Karpas-422 (cell line): ENCODE data around the gene CTDNEP1. TPM values are rescaled to one million over a fixed set of nuclear protein-coding genes. Genes with fewer than 3 reads are reported as not detected.
A peak's percentile ranks its signal among the peaks of the same experiment; 100 is the strongest.

Experiments
- DNase-seq: peaks from one replicate; pipeline ENCODE4 v3.0.0-alpha.2; 2015
- H2AFZ ChIP-seq: fragments of 200-600 bp; sonication (generic); 2 replicates; pipeline ENCODE4 v1.6.1; 2014; ENCODE audit warnings: antibody characterized with exemption, low read length, mixed read lengths
- H3K27ac ChIP-seq: fragments of 200-600 bp; sonication (generic); 2 replicates; pipeline ENCODE4 v1.5.1; 2014; ENCODE audit warnings: mild to moderate bottlenecking, low read length, moderate library complexity
- H3K27me3 ChIP-seq: fragments of 200-600 bp; sonication (generic); 2 replicates; pipeline ENCODE4 v1.6.1; 2014; ENCODE audit warnings: low read length, mixed read lengths
- H3K36me3 ChIP-seq: fragments of 200-600 bp; sonication (generic); 2 replicates; pipeline ENCODE4 v1.6.1; 2014; ENCODE audit warnings: low read length, mixed read lengths; ENCODE audit not compliant: insufficient read depth
- H3K4me1 ChIP-seq: fragments of 200-600 bp; sonication (generic); 2 replicates; pipeline ENCODE4 v1.6.1; 2014; ENCODE audit warnings: mild to moderate bottlenecking, low read length, mixed read lengths
- H3K4me2 ChIP-seq: fragments of 200-600 bp; sonication (generic); 2 replicates; pipeline ENCODE4 v1.6.1; 2014; ENCODE audit warnings: low read length, low read depth, mild to moderate bottlenecking; ENCODE audit not compliant: poor library complexity, severe bottlenecking
- H3K4me3 ChIP-seq: fragments of 200-600 bp; sonication (generic); 2 replicates; pipeline ENCODE4 v1.5.1; 2014; ENCODE audit warnings: mild to moderate bottlenecking, antibody characterized with exemption, low read length, mixed read lengths
- H3K79me2 ChIP-seq: fragments of 200-600 bp; sonication (generic); 2 replicates; pipeline ENCODE4 v1.6.1; 2014; ENCODE audit warnings: mild to moderate bottlenecking, low read length, mixed read lengths
- H3K9ac ChIP-seq: fragments of 200-600 bp; sonication (generic); 2 replicates; pipeline ENCODE4 v1.6.0; 2014; ENCODE audit warnings: low read length
- H3K9me2 ChIP-seq: fragments of 200-600 bp; sonication (generic), shearing (Covaris generic); replicated peaks from 2 replicates; pipeline ENCODE4 v1.6.0; 2014; ENCODE audit warnings: mild to moderate bottlenecking, low read length, moderate library complexity; ENCODE audit not compliant: insufficient read depth
- H3K9me3 ChIP-seq: fragments of 300-700, 200-600 bp; sonication (generic); 2 replicates; pipeline ENCODE4 v1.6.1; 2014; ENCODE audit warnings: low read length, mixed read lengths
- H4K20me1 ChIP-seq: fragments of 200-600 bp; sonication (generic); 2 replicates; pipeline ENCODE4 v1.6.1; 2014; ENCODE audit warnings: mild to moderate bottlenecking, antibody characterized with exemption, low read length, low read depth; ENCODE audit not compliant: insufficient read depth
- total RNA-seq: library from RNA; depleted of rRNA; stranded (reverse); fragments of >200 nt; shearing (Covaris generic); gene quantifications from 2 replicates; pipeline ENCODE4 v1.2.3, GENCODE V29; 2014; ENCODE audit warnings: low replicate concordance

Gene CTDNEP1
- total RNA-seq, 1 experiment from 2014 or later, result 52.6 TPM

- Histone ChIP-seq H3K9ac (peak within 1 kb of the TSS; percentile 95), H2AFZ (peak within 1 kb of the TSS; percentile 80; the same call in 1 of the 2 replicates), H3K9me3 (no peaks in the 10 kb centered on the region), H3K9me2 (no peaks in the 10 kb centered on the region), H4K20me1 (peaks cover 10% of the 10 kb centered on the region; the same call in 1 of the 2 replicates), H3K27me3 (no peaks in the 10 kb centered on the region), H3K4me1 (peaks cover 74% of the 10 kb centered on the region), H3K79me2 (peaks cover 30% of the 10 kb centered on the region), H3K36me3 (peaks cover 8% of the 10 kb centered on the region; the same call in 1 of the 2 replicates), H3K4me2 (peak within 1 kb of the TSS; percentile 98), H3K27ac (peak within 1 kb of the TSS; percentile 87), H3K4me3 (peak within 1 kb of the TSS; percentile 88)
- DNase-seq, result peak; percentile 93
Observed at GRCh38 chr17:7219812-7220592, 31.5 kb downstream of the CTDNEP1 start, which contains the start of the genes ACADVL and DLG4. ACADVL (plus strand) TSS chr17:7219938; CDS start chr17:7219985, 47 bp downstream. DLG4 (minus strand) TSS chr17:7219836.

- DNase-seq, result no peak
- Histone ChIP-seq H3K9me2 (no peaks in the 10 kb centered on the region), H3K27me3 (no peaks in the 10 kb centered on the region), H4K20me1 (peaks cover 10% of the 10 kb centered on the region; the same call in 1 of the 2 replicates), H3K4me1 (peaks cover 78% of the 10 kb centered on the region), H3K9ac (peak overlapping the region; percentile 95), H3K9me3 (no peaks in the 10 kb centered on the region), H3K4me2 (peak overlapping the region; percentile 98), H3K27ac (peak overlapping the region; percentile 87), H3K4me3 (peak overlapping the region; percentile 88), H2AFZ (peak overlapping the region; percentile 80; the same call in 1 of the 2 replicates), H3K36me3 (peaks cover 8% of the 10 kb centered on the region; the same call in 1 of the 2 replicates), H3K79me2 (peaks cover 30% of the 10 kb centered on the region)
Observed at GRCh38 chr17:7219229-7219811, 32.2 kb downstream of the CTDNEP1 start.

- Histone ChIP-seq H3K9ac (peak overlapping the region; percentile 95; the same call in 1 of the 2 replicates), H3K79me2 (peaks cover 34% of the 10 kb centered on the region), H3K9me3 (no peaks in the 10 kb centered on the region), H3K9me2 (no peaks in the 10 kb centered on the region), H3K4me2 (peak overlapping the region; percentile 98), H3K27ac (peak overlapping the region; percentile 87), H4K20me1 (peaks cover 13% of the 10 kb centered on the region; the same call in 1 of the 2 replicates), H3K36me3 (peaks cover 8% of the 10 kb centered on the region; the same call in 1 of the 2 replicates), H2AFZ (no peak overlapping the region), H3K27me3 (no peaks in the 10 kb centered on the region), H3K4me3 (peak overlapping the region; percentile 88; the same call in 1 of the 2 replicates), H3K4me1 (peaks cover 82% of the 10 kb centered on the region)
- no peak for DNase-seq
Observed at GRCh38 chr17:7218758-7219157, 32.8 kb downstream of the CTDNEP1 start.

GRCh38 chr17:7218166-7218565 is 33.4 kb downstream of the CTDNEP1 start:
- H3K4me2 ChIP-seq, result peak overlapping the region; percentile 73
- DNase-seq, result no peak
- no peaks in the 10 kb centered on the region for H3K9me3 ChIP-seq
- H3K27me3 ChIP-seq, result no peaks in the 10 kb centered on the region
- H3K79me2 ChIP-seq, result peaks cover 40% of the 10 kb centered on the region
- peaks cover 4% of the 10 kb centered on the region; the same call in 1 of the 2 replicates for H3K36me3 ChIP-seq
- H3K9ac ChIP-seq, result peak overlapping the region; percentile 83
- H3K4me1 ChIP-seq, result peaks cover 84% of the 10 kb centered on the region
- H3K27ac ChIP-seq, result peak overlapping the region; percentile 87
- no peak overlapping the region for H2AFZ ChIP-seq
- H3K9me2 ChIP-seq, result no peaks in the 10 kb centered on the region
- H4K20me1 ChIP-seq, result peaks cover 19% of the 10 kb centered on the region; the same call in 1 of the 2 replicates
- peak overlapping the region; percentile 91 for H3K4me3 ChIP-seq

GRCh38 chr17:7217113-7217987 is 34.2 kb downstream of the CTDNEP1 start:
- peaks cover 78% of the 10 kb centered on the region for H3K4me1 ChIP-seq
- peak overlapping the region; percentile 91 for H3K4me3 ChIP-seq
- H3K4me2 ChIP-seq, result peak overlapping the region; percentile 99
- H3K27ac ChIP-seq, result peak overlapping the region; percentile 87
- H2AFZ ChIP-seq, result no peak overlapping the region
- H3K9ac ChIP-seq, result peak overlapping the region; percentile 83
- H4K20me1 ChIP-seq, result peaks cover 19% of the 10 kb centered on the region; the same call in 1 of the 2 replicates
- no peaks in the 10 kb centered on the region for H3K9me3 ChIP-seq
- no peaks in the 10 kb centered on the region for H3K9me2 ChIP-seq
- peaks cover 46% of the 10 kb centered on the region for H3K79me2 ChIP-seq
- DNase-seq, result peak; percentile 90
- no peaks in the 10 kb centered on the region for H3K36me3 ChIP-seq
- no peaks in the 10 kb centered on the region for H3K27me3 ChIP-seq

GRCh38 chr17:7216242-7217112 is 35.1 kb downstream of the CTDNEP1 start:
- peak overlapping the region; percentile 83 for H3K9ac ChIP-seq
- peaks cover 74% of the 10 kb centered on the region for H3K4me1 ChIP-seq
- H2AFZ ChIP-seq, result no peak overlapping the region
- H3K79me2 ChIP-seq, result peaks cover 53% of the 10 kb centered on the region
- no peaks in the 10 kb centered on the region for H3K36me3 ChIP-seq
- H3K27me3 ChIP-seq, result no peaks in the 10 kb centered on the region
- peaks cover 18% of the 10 kb centered on the region; the same call in 1 of the 2 replicates for H4K20me1 ChIP-seq
- peak overlapping the region; percentile 87 for H3K27ac ChIP-seq
- H3K9me3 ChIP-seq, result no peaks in the 10 kb centered on the region
- peak overlapping the region; percentile 99 for H3K4me2 ChIP-seq
- no peaks in the 10 kb centered on the region for H3K9me2 ChIP-seq
- H3K4me3 ChIP-seq, result peak overlapping the region; percentile 91
- DNase-seq, result peak; percentile 62

GRCh38 chr17:7215652-7216180 is 35.8 kb downstream of the CTDNEP1 start:
- peak; percentile 64 for DNase-seq
- Histone ChIP-seq H3K9me3 (no peaks in the 10 kb centered on the region), H3K79me2 (peaks cover 57% of the 10 kb centered on the region), H3K4me1 (peaks cover 67% of the 10 kb centered on the region), H3K4me2 (peak overlapping the region; percentile 99), H3K27me3 (no peaks in the 10 kb centered on the region), H3K4me3 (peak overlapping the region; percentile 91), H3K36me3 (no peaks in the 10 kb centered on the region), H4K20me1 (peaks cover 12% of the 10 kb centered on the region; the same call in 1 of the 2 replicates), H3K9me2 (no peaks in the 10 kb centered on the region), H3K27ac (peak overlapping the region; percentile 87), H3K9ac (peak overlapping the region; percentile 83), H2AFZ (no peak overlapping the region)
